ENCODE results near the gene SPEF2. TPM values are rescaled to one million over a fixed set of nuclear protein-coding genes. Genes with fewer than 3 reads are reported as not detected.
A peak's percentile ranks its signal among the peaks of the same experiment; 100 is the strongest.

The SPEF2 gene
- total RNA-seq, 2 experiments from 2014 or later = 3.2 TPM

GRCh38 chr5:35735718-35736117 is 118.1 kb downstream of the SPEF2 start:
- no peak overlapping the region for H3K4me3 ChIP-seq (ENCODE audit: low read length)
- H3K4me3 Mint-ChIP-seq = no peak overlapping the region
- DNase-seq (no peak), ATAC-seq (ENCODE audit: poor library complexity) (no peak)
- H3K27ac Mint-ChIP-seq = no peak overlapping the region
- ChIA-PET POLR2A (interaction anchor here (0.7 kb wide), 1 partner anchor 143 kb away, joined by 3 read pairs; no protein-coding TSS in a partner anchor), CTCF (no interaction called here)
- H3K36me3 Mint-ChIP-seq (ENCODE audit: low read depth) = peaks cover 5% of the 10 kb centered on the region
- no peaks in the 10 kb centered on the region for H3K36me3 ChIP-seq (ENCODE audit: insufficient read depth, low read length)
- peaks cover 23% of the 10 kb centered on the region for H3K4me1 Mint-ChIP-seq (ENCODE audit: low read depth)
- no peak overlapping the region for H3K27ac ChIP-seq (ENCODE audit: low read depth in 1 of 2, low read length in 2 of 2)
- H3K9me3 ChIP-seq (ENCODE audit: control insufficient read depth in 1 of 2, insufficient read depth in 1 of 2, low read length in 2 of 2) = no peaks in the 10 kb centered on the region
- H3K27me3 ChIP-seq (ENCODE audit: control insufficient read depth in 1 of 2, insufficient read depth in 2 of 2, low read length in 2 of 2) = no peaks in the 10 kb centered on the region
- H3K4me1 ChIP-seq (ENCODE audit: insufficient read depth, low read length) = no peaks in the 10 kb centered on the region
- no peak for TF ChIP-seq CTCF (IDR thresholded peaks at IDR 0.05)
- peaks cover 2% of the 10 kb centered on the region for H3K9me3 Mint-ChIP-seq
- no peaks in the 10 kb centered on the region for H3K27me3 Mint-ChIP-seq
- intact Hi-C loops (cut with DNase I, micrococcal nuclease) = no loop called here

GRCh38 chr5:35736280-35736679 is 118.6 kb downstream of the SPEF2 start:
- POLR2A ChIA-PET = interaction anchor here (0.7 kb wide), 1 partner anchor 143 kb away, joined by 3 read pairs; no protein-coding TSS in a partner anchor
- peaks cover 5% of the 10 kb centered on the region for H3K36me3 Mint-ChIP-seq (ENCODE audit: low read depth)
- intact Hi-C loops (cut with DNase I, micrococcal nuclease) = no loop called here
- H3K4me3 ChIP-seq (ENCODE audit: low read length) = no peak overlapping the region
- no peaks in the 10 kb centered on the region for H3K4me1 ChIP-seq (ENCODE audit: insufficient read depth, low read length)
- H3K27ac ChIP-seq (ENCODE audit: low read depth in 1 of 2, low read length in 2 of 2) = no peak overlapping the region
- no peak for TF ChIP-seq CTCF (IDR thresholded peaks at IDR 0.05)
- peaks cover 25% of the 10 kb centered on the region for H3K4me1 Mint-ChIP-seq (ENCODE audit: low read depth)
- H3K27me3 ChIP-seq (ENCODE audit: control insufficient read depth in 1 of 2, insufficient read depth in 2 of 2, low read length in 2 of 2) = no peaks in the 10 kb centered on the region
- no peaks in the 10 kb centered on the region for H3K36me3 ChIP-seq (ENCODE audit: insufficient read depth, low read length)
- no peak overlapping the region for H3K4me3 Mint-ChIP-seq
- ATAC-seq (ENCODE audit: poor library complexity) (no peak), DNase-seq (peak in 1 of 14 experiments; percentile 15)
- peaks cover 2% of the 10 kb centered on the region for H3K9me3 Mint-ChIP-seq
- no peak overlapping the region for H3K27ac Mint-ChIP-seq
- no peaks in the 10 kb centered on the region for H3K9me3 ChIP-seq (ENCODE audit: control insufficient read depth in 1 of 2, insufficient read depth in 1 of 2, low read length in 2 of 2)
- H3K27me3 Mint-ChIP-seq = no peaks in the 10 kb centered on the region
- CTCF ChIA-PET = no interaction called here

DNA sequence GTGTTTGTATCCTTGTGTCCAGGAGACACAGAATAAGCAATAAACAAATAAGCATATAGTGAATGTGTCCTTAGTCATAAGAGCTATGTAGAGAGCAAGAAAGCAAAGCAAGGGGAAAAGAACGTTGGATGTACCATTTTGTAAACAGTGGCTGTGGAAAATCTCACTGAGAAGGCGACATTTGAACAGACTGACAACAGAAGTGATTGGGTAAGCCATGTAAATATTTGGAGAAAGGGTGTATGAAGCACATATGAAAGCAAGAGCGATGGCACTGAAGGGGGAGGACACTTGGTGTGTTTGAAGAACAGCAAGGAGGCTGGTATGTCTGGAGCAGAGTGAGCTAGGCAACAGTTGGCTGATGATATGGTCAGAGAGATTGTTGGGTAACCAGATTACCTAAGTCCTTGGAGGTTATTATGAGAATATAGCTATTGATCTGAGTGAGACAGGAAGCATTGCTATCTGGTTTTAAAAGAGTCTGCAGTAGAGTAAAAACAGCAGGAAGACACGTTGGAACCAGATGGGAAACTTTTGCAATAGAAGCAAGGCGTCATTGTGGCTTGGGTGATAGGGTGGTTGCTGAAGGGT is 123.6 kb downstream of the SPEF2 start:
- Mint-ChIP-seq H3K4me3 (no peak overlapping the region), H3K4me1 (ENCODE audit: low read depth) (peaks cover 15% of the 10 kb centered on the region), H3K36me3 (ENCODE audit: low read depth) (peaks cover 8% of the 10 kb centered on the region), H3K27me3 (no peaks in the 10 kb centered on the region), H3K9me3 (peaks cover 2% of the 10 kb centered on the region), H3K27ac (no peak overlapping the region)
- ChIA-PET POLR2A (interaction anchor here (0.6 kb wide), 1 partner anchor 152 kb away, joined by 4 read pairs; no protein-coding TSS in a partner anchor), CTCF (no interaction called here)
- DNase-seq (no peak), ATAC-seq (ENCODE audit: poor library complexity) (no peak)
- H3K9me3 ChIP-seq (ENCODE audit: control insufficient read depth in 1 of 2, insufficient read depth in 1 of 2, low read length in 2 of 2) = no peaks in the 10 kb centered on the region
- no peak overlapping the region for H3K27ac ChIP-seq (ENCODE audit: low read depth in 1 of 2, low read length in 2 of 2)
- H3K36me3 ChIP-seq (ENCODE audit: insufficient read depth, low read length) = no peaks in the 10 kb centered on the region
- no peak for TF ChIP-seq CTCF (IDR thresholded peaks at IDR 0.05)
- intact Hi-C loops (cut with DNase I, micrococcal nuclease) = no loop called here
- H3K4me3 ChIP-seq (ENCODE audit: low read length) = no peak overlapping the region
- H3K27me3 ChIP-seq (ENCODE audit: control insufficient read depth in 1 of 2, insufficient read depth in 2 of 2, low read length in 2 of 2) = no peaks in the 10 kb centered on the region
- H3K4me1 ChIP-seq (ENCODE audit: insufficient read depth, low read length) = peaks cover 2% of the 10 kb centered on the region
